IPS-NIHi7 (cell line): Measurements from ENCODE around the gene NCAPG.
"Not testable (repeated sequence)": the region's sequence is repeated elsewhere in the genome, so short reads cannot be mapped to it uniquely, and the experiment has no call there.

ENCODE experiments used
- DNase-seq: peaks from one replicate; pipeline ENCODE4 v3.0.0; 2012; ENCODE audit warnings: mixed read lengths; ENCODE audit errors: extremely low spot score

NCAPG gene

GRCh38 chr4:17788956-17789355 lies 21.8 kb upstream of the NCAPG start:
- no peak for DNase-seq

- DNase-seq: no peak
Measured at GRCh38 chr4:17794730-17795129, 16.0 kb upstream of the NCAPG start.

GRCh38 chr4:17797808-17798207 lies 13.0 kb upstream of the NCAPG start:
- DNase-seq: no peak

GRCh38 chr4:17805580-17806155 lies 5.1 kb upstream of the NCAPG start:
- no peak for DNase-seq

GRCh38 chr4:17807446-17807845 lies 3.3 kb upstream of the NCAPG start:
- no peak for DNase-seq

GRCh38 chr4:17809667-17810066 lies 1.1 kb upstream of the NCAPG start:
- DNase-seq: no peak

GRCh38 chr4:17811078-17811603 lies 362 bp downstream of the NCAPG start:
- DNase-seq: no peak

GRCh38 chr4:17812125-17812524 lies 1.3 kb downstream of the NCAPG start:
- no peak for DNase-seq

- DNase-seq: no peak
Measured at GRCh38 chr4:17812801-17813200, 2.0 kb downstream of the NCAPG start.

GRCh38 chr4:17814140-17814539 lies 3.4 kb downstream of the NCAPG start:
- DNase-seq: no peak

- DNase-seq: no peak
Measured at GRCh38 chr4:17816142-17816541, 5.4 kb downstream of the NCAPG start.

GRCh38 chr4:17817027-17817426 lies 6.2 kb downstream of the NCAPG start:
- peak; percentile 17 for DNase-seq

- DNase-seq: no peak
Measured at GRCh38 chr4:17823871-17824669, 13.3 kb downstream of the NCAPG start.

GRCh38 chr4:17846266-17846665 lies 35.5 kb downstream of the NCAPG start:
- no peak for DNase-seq

GRCh38 chr4:17850295-17850694 lies 39.5 kb downstream of the NCAPG start:
- not testable (repeated sequence) for DNase-seq

- no peak for DNase-seq
Measured at GRCh38 chr4:17851959-17852358, 41.2 kb downstream of the NCAPG start.

- DNase-seq: no peak
Measured at GRCh38 chr4:17854036-17854435, 43.3 kb downstream of the NCAPG start.

GRCh38 chr4:17859793-17860406 lies 49.1 kb downstream of the NCAPG start:
- DNase-seq: no peak

GRCh38 chr4:17861906-17862305 lies 51.1 kb downstream of the NCAPG start:
- DNase-seq: not testable (repeated sequence)

GRCh38 chr4:17865866-17866363 lies 55.1 kb downstream of the NCAPG start:
- DNase-seq: no peak

- DNase-seq: peak; percentile 9
Measured at GRCh38 chr4:17866810-17867209, 56.0 kb downstream of the NCAPG start.

- no peak for DNase-seq
Measured at GRCh38 chr4:17867276-17867675, 56.5 kb downstream of the NCAPG start.

- DNase-seq: no peak
Measured at GRCh38 chr4:17869327-17869726, 58.5 kb downstream of the NCAPG start.
